ENCODE results near the gene WDR5B. TPM values are rescaled to one million over a fixed set of nuclear protein-coding genes. Genes with fewer than 3 reads are reported as not detected.

WDR5B gene
- total and polyA plus RNA-seq, 10 of the 15 experiments (the other 5 are each of a cell fraction or from before 2014, with no cell fraction given) = 1.7 to 7.9 (median 3.3) TPM

DNA sequence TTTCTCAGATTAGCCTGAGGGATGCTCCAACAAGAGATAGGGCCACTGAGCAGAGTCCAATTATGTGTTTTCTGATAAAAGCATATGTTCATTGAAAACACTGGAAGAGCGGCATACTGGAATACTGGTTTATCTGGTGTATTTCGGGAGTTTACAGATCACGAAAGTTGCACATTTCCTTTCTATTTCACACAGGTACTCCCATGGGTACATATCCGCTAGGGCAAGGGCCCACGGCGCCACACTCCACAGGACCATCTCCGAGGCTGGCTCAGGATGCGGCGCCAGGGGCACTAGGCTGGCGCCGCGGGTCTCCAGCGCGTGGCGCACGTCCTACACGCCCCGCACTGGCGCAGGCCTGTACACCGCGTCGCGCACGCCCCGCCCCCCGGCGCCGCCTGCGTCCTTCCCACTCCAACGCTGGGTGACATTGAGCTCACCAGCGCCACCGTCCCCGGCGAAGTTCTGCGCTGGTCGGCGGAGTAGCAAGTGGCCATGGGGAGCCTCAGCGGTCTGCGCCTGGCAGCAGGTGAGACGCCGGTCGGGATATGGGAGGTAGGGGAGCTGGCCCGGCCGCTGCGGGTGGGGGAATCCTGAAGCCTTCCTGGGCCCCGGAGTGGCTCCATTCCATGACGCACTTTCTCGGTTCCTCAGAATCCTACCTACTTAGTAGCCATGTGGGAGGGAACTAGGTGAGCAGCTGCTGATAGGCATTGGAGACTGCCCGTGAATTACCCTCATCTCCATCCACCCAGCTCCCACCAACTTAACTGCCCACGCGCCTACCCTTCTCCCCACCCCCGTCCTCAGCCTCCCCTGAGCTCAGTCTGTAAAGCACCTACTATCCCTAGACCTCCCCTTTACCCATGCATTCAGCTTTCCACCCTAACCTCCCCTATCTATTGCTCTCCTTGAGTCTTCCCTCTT, 31.8 kb downstream of the WDR5B start, which contains the start of gene FAM162A (continued):
- TF ChIP-seq BRCA1 (IDR thresholded peaks at IDR 0.05; ENCODE audit: low read depth, low read length) = no peak
- TF ChIP-seq LARP7 (IDR thresholded peaks at IDR 0.05) = peak; percentile 89
- TF ChIP-seq ZSCAN29 (IDR thresholded peaks at IDR 0.05) = no peak
- TF ChIP-seq SMC3 (IDR thresholded peaks at IDR 0.05; ENCODE audit: borderline replicate concordance, low read length) = peak; percentile 39; the same call in 1 of the 2 replicates
- TF ChIP-seq JUND (IDR thresholded peaks at IDR 0.05; ENCODE audit: low read depth, low read length) = no peak
- TF ChIP-seq EZH2 (IDR thresholded peaks at IDR 0.05; ENCODE audit: borderline replicate concordance, control insufficient read depth, low read depth, low read length) = no peak
- peak; percentile 60 for TF ChIP-seq SPI1 (IDR thresholded peaks at IDR 0.05; ENCODE audit: borderline replicate concordance, insufficient read depth, low read depth, low read length)
- TF ChIP-seq POU2F2 (IDR thresholded peaks at IDR 0.05; ENCODE audit: borderline replicate concordance, low read depth, low read length) = peak; percentile 50; the same call in 2 of the 3 replicates
- no peak for TF ChIP-seq NFYA (IDR thresholded peaks at IDR 0.05; ENCODE audit: borderline replicate concordance, low read depth, low read length)
- peak; percentile 61; the same call in 1 of the 2 replicates for TF ChIP-seq PAX5 (IDR thresholded peaks at IDR 0.05; ENCODE audit: borderline replicate concordance, low read depth, low read length)
- TF ChIP-seq NR2C1 (IDR thresholded peaks at IDR 0.05) = no peak
- TF ChIP-seq ZBED1 (IDR thresholded peaks at IDR 0.05; ENCODE audit: borderline replicate concordance) = no peak; the same call in 1 of the 2 replicates
- TF ChIP-seq PBX3 (IDR thresholded peaks at IDR 0.05; ENCODE audit: insufficient replicate concordance, low read depth, low read length) = no peak
- TF ChIP-seq HCFC1 (IDR thresholded peaks at IDR 0.05; ENCODE audit: low read length) = peak; percentile 41
- TF ChIP-seq ATF7 (IDR thresholded peaks at IDR 0.05; ENCODE audit: low read depth) = peak; percentile 62; the same call in 1 of the 2 replicates
- TF ChIP-seq NRF1 (conservative IDR thresholded peaks at IDR 0.05; ENCODE audit: low read depth, low read length) = peak; percentile 47; the same call in 1 of the 2 replicates
- TF ChIP-seq PML (IDR thresholded peaks at IDR 0.05; ENCODE audit: low read length) = no peak
- no peak for TF ChIP-seq KAT2A (conservative IDR thresholded peaks at IDR 0.05; ENCODE audit: control insufficient read depth, low read depth, low read length)
- no peak for TF ChIP-seq E4F1 (IDR thresholded peaks at IDR 0.05; ENCODE audit: borderline replicate concordance, partially characterized antibody)
- TF ChIP-seq SMARCA5 (IDR thresholded peaks at IDR 0.05) = peak; percentile 98
- TF ChIP-seq MLLT1 (IDR thresholded peaks at IDR 0.05) = peak; percentile 53; the same call in 1 of the 2 replicates
- TF ChIP-seq CBX5 (IDR thresholded peaks at IDR 0.05; ENCODE audit: low read depth) = no peak

Measured in GM12878 (cell line).